ENCODE results near the gene MARK4. TPM values are rescaled to one million over a fixed set of nuclear protein-coding genes. Genes with fewer than 3 reads are reported as not detected.

MARK4 gene
- polyA plus RNA-seq, 2 of the 4 experiments (the other 2 are of a cell fraction) = 6.3 to 7.8 TPM

DNA sequence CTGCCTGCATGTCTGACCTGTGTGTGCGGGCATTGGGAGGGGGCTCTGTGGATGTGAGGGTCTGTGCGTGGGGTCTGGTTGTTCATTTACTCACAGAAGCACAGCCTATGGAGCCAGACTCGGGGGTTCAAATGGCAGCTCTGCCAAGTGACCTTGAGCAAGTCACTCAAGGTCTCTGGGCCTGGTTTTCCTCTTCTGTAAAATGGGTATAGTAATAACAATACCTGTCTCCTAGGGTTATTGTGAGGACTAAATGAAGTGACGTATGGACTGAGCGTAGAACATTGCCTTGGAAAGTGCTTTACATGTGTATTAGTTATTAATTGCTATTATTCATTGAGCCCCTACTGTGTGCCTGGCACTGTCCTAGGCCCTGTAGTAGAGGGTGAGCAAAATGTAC, 47.2 kb downstream of the MARK4 start:
- TF ChIP-seq CHD2 (IDR thresholded peaks at IDR 0.05; ENCODE audit: low read length, partially characterized antibody) (no peak), JUN (IDR thresholded peaks at IDR 0.05) (no peak), CTCF (IDR thresholded peaks at IDR 0.05) (no peak), HMGXB4 (CRISPR knock-in tag; IDR thresholded peaks at IDR 0.05; ENCODE audit: borderline replicate concordance) (no peak), FOSB (CRISPR knock-in tag; IDR thresholded peaks at IDR 0.05) (no peak), SREBF2 (IDR thresholded peaks at IDR 0.05) (no peak), CBX2 (IDR thresholded peaks at IDR 0.05; ENCODE audit: borderline replicate concordance, low read depth) (no peak), CBX8 (IDR thresholded peaks at IDR 0.05) (no peak), RFX5 (IDR thresholded peaks at IDR 0.05) (no peak), HOXA7 (CRISPR knock-in tag; IDR thresholded peaks at IDR 0.05) (no peak), POLR2A (IDR thresholded peaks at IDR 0.05; ENCODE audit: low read length) (no peak), ELK1 (IDR thresholded peaks at IDR 0.05; ENCODE audit: low read depth, low read length) (no peak), MAZ (IDR thresholded peaks at IDR 0.05; ENCODE audit: borderline replicate concordance, low read depth, low read length) (no peak), CHD4 (IDR thresholded peaks at IDR 0.05; ENCODE audit: borderline replicate concordance) (no peak)
- TF ChIP-seq, protein P1, sequence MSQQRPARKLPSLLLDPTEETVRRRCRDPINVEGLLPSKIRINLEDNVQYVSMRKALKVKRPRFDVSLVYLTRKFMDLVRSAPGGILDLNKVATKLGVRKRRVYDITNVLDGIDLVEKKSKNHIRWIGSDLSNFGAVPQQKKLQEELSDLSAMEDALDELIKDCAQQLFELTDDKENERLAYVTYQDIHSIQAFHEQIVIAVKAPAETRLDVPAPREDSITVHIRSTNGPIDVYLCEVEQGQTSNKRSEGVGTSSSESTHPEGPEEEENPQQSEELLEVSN (IDR thresholded peaks at IDR 0.05; ENCODE audit: borderline replicate concordance, low read depth) = no peak
- TF ChIP-seq, protein P2, sequence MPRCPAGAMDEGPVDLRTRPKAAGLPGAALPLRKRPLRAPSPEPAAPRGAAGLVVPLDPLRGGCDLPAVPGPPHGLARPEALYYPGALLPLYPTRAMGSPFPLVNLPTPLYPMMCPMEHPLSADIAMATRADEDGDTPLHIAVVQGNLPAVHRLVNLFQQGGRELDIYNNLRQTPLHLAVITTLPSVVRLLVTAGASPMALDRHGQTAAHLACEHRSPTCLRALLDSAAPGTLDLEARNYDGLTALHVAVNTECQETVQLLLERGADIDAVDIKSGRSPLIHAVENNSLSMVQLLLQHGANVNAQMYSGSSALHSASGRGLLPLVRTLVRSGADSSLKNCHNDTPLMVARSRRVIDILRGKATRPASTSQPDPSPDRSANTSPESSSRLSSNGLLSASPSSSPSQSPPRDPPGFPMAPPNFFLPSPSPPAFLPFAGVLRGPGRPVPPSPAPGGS (IDR thresholded peaks at IDR 0.05) = no peak
- H3K9me3 ChIP-seq = 0 out of 3 replicates have a peak, but pooled peaks cover 9% of the 10 kb centered on the region
- no peak for FAIRE-seq
- no peak overlapping the region for H3K27ac ChIP-seq
- no peak overlapping the region for H3K4me3 ChIP-seq
- WGBS (ENCODE audit: missing lambda C conversion rate) = 100% methylated on average over 2 of the region's 5 CpGs
- CTCF ChIA-PET = interaction anchor here (1.2 kb wide), 1 partner anchor 12 kb away, joined by 3 read pairs; no protein-coding TSS in a partner anchor
- POLR2A ChIA-PET = no interaction called here
- DNase-seq (ENCODE audit: low read depth in 1 of 2, low spot score in 1 of 2) = no peak
- ATAC-seq = no peak
- no peaks in the 10 kb centered on the region for H3K4me1 ChIP-seq
- no peak overlapping the region for H3K4me2 ChIP-seq

DNA sequence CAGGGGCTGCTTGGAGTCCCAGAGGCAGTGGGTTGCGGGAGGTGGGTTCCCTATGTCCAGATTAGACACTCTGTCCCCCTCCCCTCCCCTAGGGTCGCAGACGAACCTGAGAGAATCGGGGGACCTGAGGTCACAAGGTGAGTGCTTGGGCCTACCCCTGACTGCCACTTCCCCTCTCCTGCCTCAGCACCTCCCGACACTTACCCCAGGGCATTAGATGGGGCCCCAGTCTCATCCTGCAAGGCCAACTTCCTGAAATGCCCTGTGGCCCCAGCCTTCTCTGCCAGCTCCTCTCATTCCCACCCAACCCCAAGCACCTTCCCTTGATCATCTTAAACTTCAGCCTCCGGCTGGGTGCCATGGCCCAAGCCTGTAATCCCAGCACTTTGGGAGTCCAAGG, 48.6 kb downstream of the MARK4 start:
- TF ChIP-seq, protein P3, sequence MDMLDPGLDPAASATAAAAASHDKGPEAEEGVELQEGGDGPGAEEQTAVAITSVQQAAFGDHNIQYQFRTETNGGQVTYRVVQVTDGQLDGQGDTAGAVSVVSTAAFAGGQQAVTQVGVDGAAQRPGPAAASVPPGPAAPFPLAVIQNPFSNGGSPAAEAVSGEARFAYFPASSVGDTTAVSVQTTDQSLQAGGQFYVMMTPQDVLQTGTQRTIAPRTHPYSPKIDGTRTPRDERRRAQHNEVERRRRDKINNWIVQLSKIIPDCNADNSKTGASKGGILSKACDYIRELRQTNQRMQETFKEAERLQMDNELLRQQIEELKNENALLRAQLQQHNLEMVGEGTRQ (IDR thresholded peaks at IDR 0.05) = no peak
- TF ChIP-seq RCOR1 (IDR thresholded peaks at IDR 0.05; ENCODE audit: low read depth, low read length) (no peak), HEYL (CRISPR knock-in tag; IDR thresholded peaks at IDR 0.05) (no peak), FOSB (CRISPR knock-in tag; IDR thresholded peaks at IDR 0.05) (no peak), PBX3 (IDR thresholded peaks at IDR 0.05) (no peak), TFCP2L1 (CRISPR knock-in tag; IDR thresholded peaks at IDR 0.05) (no peak), EHF (CRISPR knock-in tag; IDR thresholded peaks at IDR 0.05) (no peak), ZNF302 (CRISPR knock-in tag; IDR thresholded peaks at IDR 0.05) (no peak), GATA3 (IDR thresholded peaks at IDR 0.05; ENCODE audit: borderline replicate concordance) (no peak), RNF2 (IDR thresholded peaks at IDR 0.05; ENCODE audit: borderline replicate concordance, low read depth) (no peak)
- no peak for FAIRE-seq
- DNase-seq (ENCODE audit: low read depth in 1 of 2, low spot score in 1 of 2) = no peak
- Histone ChIP-seq H3K4me1 (no peaks in the 10 kb centered on the region), H3K9me3 (0 out of 3 replicates have a peak, but pooled peaks cover 9% of the 10 kb centered on the region), H3K4me3 (no peak overlapping the region), H3K4me2 (no peak overlapping the region), H3K27ac (no peak overlapping the region)
- ATAC-seq = no peak
- CTCF ChIA-PET = no interaction called here
- POLR2A ChIA-PET = no interaction called here
- WGBS (ENCODE audit: missing lambda C conversion rate) = 85% methylated on average over 5 of the region's 6 CpGs
